Neural crest cell (in vitro differentiated cells): Measurements from ENCODE around the gene APOB. TPM values are rescaled to one million over a fixed set of nuclear protein-coding genes. Genes with fewer than 3 reads are reported as not detected.

Experiments used
- DNase-seq: peaks from one replicate; pipeline ENCODE4 v3.0.0; 2021; ENCODE audit warnings: low read depth, mixed read lengths, low spot score
- H3K27ac Mint-ChIP-seq: one replicate; pipeline ENCODE4 v1.8.0; 2021; ENCODE audit warnings: mild to moderate bottlenecking, mixed read lengths; ENCODE audit not compliant: unreplicated experiment
- H3K27me3 Mint-ChIP-seq: 2 replicates; pipeline ENCODE4 v1.8.0; 2021; ENCODE audit warnings: low read depth, mild to moderate bottlenecking, mixed read lengths
- H3K36me3 Mint-ChIP-seq: 2 replicates; pipeline ENCODE4 v1.8.0; 2021; ENCODE audit warnings: low read depth, mild to moderate bottlenecking, mixed read lengths
- H3K4me1 Mint-ChIP-seq: 2 replicates; pipeline ENCODE4 v1.8.0; 2021; ENCODE audit warnings: mixed read lengths
- H3K4me3 Mint-ChIP-seq: one replicate; pipeline ENCODE4 v1.8.0; 2021; ENCODE audit warnings: mild to moderate bottlenecking, mixed read lengths
- H3K9me3 Mint-ChIP-seq: 2 replicates; pipeline ENCODE4 v1.8.0; 2021; ENCODE audit warnings: mixed read lengths
- total RNA-seq: library from RNA; stranded (reverse); gene quantifications from 2 replicates; pipeline ENCODE4 v1.2.1, GENCODE V29; 2021
- TF ChIP-seq, protein P1 (sequence below): fragments of 200-600 bp; sonication (generic); conservative IDR thresholded peaks from 2 replicates; pipeline ENCODE4 v1.5.0; 2021; ENCODE audit warnings: antibody characterized with exemption, mild to moderate bottlenecking

The APOB gene
- total RNA-seq, 1 donor from 2014 or later: 0.09 TPM

DNA sequence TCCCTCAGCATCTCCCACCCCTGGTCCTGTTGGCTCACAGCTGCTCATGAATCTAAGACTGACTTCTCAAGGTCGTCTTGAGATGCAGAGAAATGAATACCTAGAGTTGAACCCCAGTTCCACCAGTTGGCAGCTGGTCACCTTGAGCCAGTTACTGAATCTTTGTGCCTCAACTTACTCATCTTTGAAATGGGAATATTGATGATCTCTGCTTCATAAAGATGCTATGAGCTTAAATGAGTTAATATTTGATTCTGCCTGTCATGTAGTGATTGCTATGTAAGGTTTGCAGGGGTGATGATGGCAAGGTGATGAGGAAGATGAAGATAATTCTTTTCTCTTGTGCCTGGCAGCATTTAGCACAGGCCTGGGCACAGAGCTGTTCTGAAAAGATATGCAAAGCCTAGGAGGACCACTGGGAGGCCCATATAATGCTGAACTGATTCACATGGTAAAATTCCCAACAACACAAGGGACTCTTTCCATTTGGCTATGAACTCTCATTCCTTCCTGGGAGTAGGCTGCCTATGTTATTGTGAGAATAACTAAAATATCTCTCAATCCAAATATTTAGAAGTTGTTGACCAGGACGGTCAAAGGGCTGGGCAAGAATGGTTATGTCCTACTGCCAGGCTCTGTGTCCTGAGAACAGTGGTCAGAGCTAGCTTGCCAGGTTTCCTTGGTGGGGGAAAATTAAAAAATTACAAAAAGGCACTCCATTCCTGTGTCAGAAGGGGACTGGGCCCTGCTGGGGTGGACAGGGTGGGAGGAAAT, 70.9 kb downstream of the APOB start:
- Mint-ChIP-seq H3K4me3 (no peak overlapping the region), H3K4me1 (no peaks in the 10 kb centered on the region), H3K36me3 (no peaks in the 10 kb centered on the region), H3K9me3 (no peaks in the 10 kb centered on the region), H3K27ac (no peak overlapping the region), H3K27me3 (peaks cover 42% of the 10 kb centered on the region)
- no peak for DNase-seq
- TF ChIP-seq, protein P1, sequence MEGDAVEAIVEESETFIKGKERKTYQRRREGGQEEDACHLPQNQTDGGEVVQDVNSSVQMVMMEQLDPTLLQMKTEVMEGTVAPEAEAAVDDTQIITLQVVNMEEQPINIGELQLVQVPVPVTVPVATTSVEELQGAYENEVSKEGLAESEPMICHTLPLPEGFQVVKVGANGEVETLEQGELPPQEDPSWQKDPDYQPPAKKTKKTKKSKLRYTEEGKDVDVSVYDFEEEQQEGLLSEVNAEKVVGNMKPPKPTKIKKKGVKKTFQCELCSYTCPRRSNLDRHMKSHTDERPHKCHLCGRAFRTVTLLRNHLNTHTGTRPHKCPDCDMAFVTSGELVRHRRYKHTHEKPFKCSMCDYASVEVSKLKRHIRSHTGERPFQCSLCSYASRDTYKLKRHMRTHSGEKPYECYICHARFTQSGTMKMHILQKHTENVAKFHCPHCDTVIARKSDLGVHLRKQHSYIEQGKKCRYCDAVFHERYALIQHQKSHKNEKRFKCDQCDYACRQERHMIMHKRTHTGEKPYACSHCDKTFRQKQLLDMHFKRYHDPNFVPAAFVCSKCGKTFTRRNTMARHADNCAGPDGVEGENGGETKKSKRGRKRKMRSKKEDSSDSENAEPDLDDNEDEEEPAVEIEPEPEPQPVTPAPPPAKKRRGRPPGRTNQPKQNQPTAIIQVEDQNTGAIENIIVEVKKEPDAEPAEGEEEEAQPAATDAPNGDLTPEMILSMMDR: no peak

DNA sequence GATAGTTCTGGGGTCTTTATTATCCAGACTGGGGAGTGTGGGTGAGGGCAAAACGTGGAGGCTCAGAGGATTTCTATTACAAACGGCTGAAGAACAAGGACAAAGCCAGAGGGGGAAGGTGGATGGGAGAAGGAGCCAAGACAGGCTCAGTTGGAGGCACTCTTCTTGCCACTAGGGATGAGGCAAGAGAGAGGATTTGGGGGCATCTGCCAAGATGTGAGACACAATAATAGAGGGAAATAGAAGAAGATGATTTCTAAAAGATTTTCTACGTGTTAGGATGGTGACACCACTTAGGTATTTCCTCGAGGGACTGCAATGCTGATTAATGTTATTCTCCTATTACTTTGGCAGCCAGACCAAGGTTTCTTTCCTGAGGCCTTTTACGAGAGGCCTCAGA, 71.8 kb downstream of the APOB start:
- Mint-ChIP-seq H3K36me3 (no peaks in the 10 kb centered on the region), H3K4me1 (no peaks in the 10 kb centered on the region), H3K27ac (no peak overlapping the region), H3K4me3 (no peak overlapping the region), H3K27me3 (peaks cover 37% of the 10 kb centered on the region), H3K9me3 (no peaks in the 10 kb centered on the region)
- TF ChIP-seq, protein P1: no peak
- DNase-seq: no peak

DNA sequence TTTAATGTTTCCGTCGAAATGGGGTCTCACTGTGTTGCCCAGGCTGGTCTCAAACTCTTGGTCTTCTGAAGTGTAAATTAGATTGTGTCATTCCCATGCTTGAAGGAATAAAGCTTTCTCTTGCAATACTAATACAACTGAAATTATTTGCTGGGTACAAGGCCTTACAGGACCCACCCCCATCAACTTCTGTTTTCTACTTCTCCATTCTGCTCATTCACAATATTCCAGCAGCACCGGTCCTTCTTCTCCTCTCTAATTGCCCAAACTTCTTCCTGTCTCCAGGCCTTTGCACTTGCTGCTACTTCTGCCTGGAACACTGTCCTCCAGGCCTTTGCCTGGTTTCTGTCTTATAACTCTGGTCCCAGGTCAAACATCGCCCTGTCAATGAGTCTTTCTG, 73.8 kb downstream of the APOB start:
- no peaks in the 10 kb centered on the region for H3K36me3 Mint-ChIP-seq
- H3K4me3 Mint-ChIP-seq: no peak overlapping the region
- no peak overlapping the region for H3K27ac Mint-ChIP-seq
- H3K4me1 Mint-ChIP-seq: no peaks in the 10 kb centered on the region
- DNase-seq: no peak
- TF ChIP-seq, protein P1: no peak
- no peaks in the 10 kb centered on the region for H3K9me3 Mint-ChIP-seq
- H3K27me3 Mint-ChIP-seq: peaks cover 45% of the 10 kb centered on the region

DNA sequence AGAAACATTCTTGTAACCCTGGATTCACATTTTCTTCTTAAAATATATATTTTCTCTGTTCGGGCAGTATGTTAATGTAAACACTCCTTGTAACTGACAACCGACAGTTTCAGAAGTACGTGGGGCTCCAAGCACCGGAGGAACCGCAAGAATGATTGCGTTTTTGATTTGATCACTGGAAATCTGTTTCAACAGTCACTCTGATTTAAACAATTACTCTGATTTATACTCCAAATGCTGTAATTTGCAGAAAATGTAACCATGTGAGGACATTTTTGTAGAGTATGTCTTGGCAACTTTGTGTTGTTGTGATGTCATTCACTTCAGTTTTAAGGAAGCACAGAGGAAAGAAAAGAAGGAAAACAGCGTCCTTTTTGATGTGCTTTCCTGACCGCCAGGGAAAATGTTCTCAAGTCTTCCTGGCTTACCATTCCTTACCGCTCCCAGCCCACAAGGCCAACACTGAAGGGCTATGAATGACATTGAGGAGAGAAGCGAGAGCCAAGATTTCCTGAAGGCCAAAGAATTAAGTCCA, 77.7 kb downstream of the APOB start:
- no peak for DNase-seq
- Mint-ChIP-seq H3K27ac (no peak overlapping the region), H3K9me3 (no peaks in the 10 kb centered on the region), H3K36me3 (no peaks in the 10 kb centered on the region), H3K4me3 (no peak overlapping the region), H3K4me1 (no peaks in the 10 kb centered on the region), H3K27me3 (peaks cover 62% of the 10 kb centered on the region)
- TF ChIP-seq, protein P1: no peak

DNA sequence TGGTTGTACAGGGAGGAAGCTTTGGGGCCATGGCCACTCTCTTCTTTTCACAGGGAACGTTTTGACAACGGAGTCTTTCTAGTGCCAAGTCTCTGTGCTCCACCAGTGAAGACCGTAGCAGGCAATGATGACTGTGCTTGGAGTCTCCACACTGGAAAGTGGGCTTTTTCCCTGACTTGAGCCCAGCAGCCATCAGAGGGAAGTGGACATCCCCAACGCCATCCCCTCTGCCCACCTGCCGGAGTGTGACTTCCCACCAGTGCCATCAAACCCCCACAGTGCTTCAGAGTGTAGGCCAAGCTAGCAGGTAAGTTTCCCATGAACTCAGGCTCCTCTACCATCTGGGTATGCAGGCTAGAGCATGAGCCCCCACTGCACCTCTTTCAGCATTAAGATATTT, 78.7 kb downstream of the APOB start:
- Mint-ChIP-seq H3K4me1 (no peaks in the 10 kb centered on the region), H3K4me3 (no peak overlapping the region), H3K36me3 (no peaks in the 10 kb centered on the region), H3K9me3 (no peaks in the 10 kb centered on the region), H3K27ac (no peak overlapping the region), H3K27me3 (peaks cover 68% of the 10 kb centered on the region)
- no peak for DNase-seq
- TF ChIP-seq, protein P1: no peak
